Type B pancreatic cell (in vitro differentiated cells): ENCODE data around the gene TAS2R43. TPM values are rescaled to one million over a fixed set of nuclear protein-coding genes. Genes with fewer than 3 reads are reported as not detected.

Experiments
- DNase-seq: peaks from one replicate; pipeline ENCODE4 v3.0.0; 2021; ENCODE audit warnings: mixed read lengths; ENCODE audit not compliant: unreplicated experiment; ENCODE audit errors: extremely low spot score
- H3K27ac Mint-ChIP-seq: 2 replicates; pipeline ENCODE4 v1.8.0; 2021; ENCODE audit warnings: mild to moderate bottlenecking, mixed read lengths
- H3K27me3 Mint-ChIP-seq: 2 replicates; pipeline ENCODE4 v1.8.0; 2021; ENCODE audit warnings: mixed read lengths
- H3K36me3 Mint-ChIP-seq: 2 replicates; pipeline ENCODE4 v1.8.0; 2021; ENCODE audit warnings: mixed read lengths
- H3K4me1 Mint-ChIP-seq: one replicate; pipeline ENCODE4 v1.8.0; 2021; ENCODE audit warnings: mixed read lengths; ENCODE audit not compliant: unreplicated experiment
- H3K4me3 Mint-ChIP-seq: 2 replicates; pipeline ENCODE4 v1.8.0; 2021; ENCODE audit warnings: mild to moderate bottlenecking, mixed read lengths
- H3K9me3 Mint-ChIP-seq: 2 replicates; pipeline ENCODE4 v1.8.0; 2021; ENCODE audit warnings: mixed read lengths
- CTCF ChIP-seq: fragments of 200-600 bp; sonication (generic); conservative IDR thresholded peaks from 2 replicates; pipeline ENCODE4 v1.5.0; 2021; ENCODE audit warnings: antibody characterized with exemption, mild to moderate bottlenecking
- total RNA-seq: library from RNA; stranded (reverse); gene quantifications from 2 replicates; pipeline ENCODE4 v1.2.1, GENCODE V29; 2021; ENCODE audit warnings: low replicate concordance

The TAS2R43 gene
- total RNA-seq, 1 donor from 2014 or later = 1.0 TPM

- H3K36me3 Mint-ChIP-seq = peaks cover 16% of the 10 kb centered on the region
- no peak overlapping the region for H3K4me3 Mint-ChIP-seq
- H3K9me3 Mint-ChIP-seq = no peaks in the 10 kb centered on the region
- no peaks in the 10 kb centered on the region for H3K27me3 Mint-ChIP-seq
- H3K4me1 Mint-ChIP-seq = no peaks in the 10 kb centered on the region
- H3K27ac Mint-ChIP-seq = no peak overlapping the region
- TF ChIP-seq CTCF = no peak
- DNase-seq = no peak
Observed at GRCh38 chr12:11089246-11089645, 2.9 kb downstream of the TAS2R43 start.

- no peaks in the 10 kb centered on the region for H3K4me1 Mint-ChIP-seq
- TF ChIP-seq CTCF = no peak
- no peaks in the 10 kb centered on the region for H3K27me3 Mint-ChIP-seq
- H3K9me3 Mint-ChIP-seq = peaks cover 5% of the 10 kb centered on the region
- peaks cover 13% of the 10 kb centered on the region for H3K36me3 Mint-ChIP-seq
- no peak overlapping the region for H3K4me3 Mint-ChIP-seq
- no peak overlapping the region for H3K27ac Mint-ChIP-seq
- no peak for DNase-seq
Observed at GRCh38 chr12:11085419-11085818, 6.7 kb downstream of the TAS2R43 start.

GRCh38 chr12:11081987-11082386 is 10.1 kb downstream of the TAS2R43 start:
- peaks cover 17% of the 10 kb centered on the region for H3K36me3 Mint-ChIP-seq

GRCh38 chr12:11078246-11078645 is 13.9 kb downstream of the TAS2R43 start:
- Mint-ChIP-seq H3K27ac (no peak overlapping the region), H3K36me3 (peaks cover 21% of the 10 kb centered on the region), H3K4me3 (no peak overlapping the region), H3K4me1 (no peaks in the 10 kb centered on the region), H3K9me3 (peaks cover 8% of the 10 kb centered on the region), H3K27me3 (no peaks in the 10 kb centered on the region)
- no peak for DNase-seq
- no peak for TF ChIP-seq CTCF

More at GRCh38 chr12:11081987-11082386, 10.1 kb downstream of the TAS2R43 start:
- DNase-seq = no peak
- TF ChIP-seq CTCF = no peak
- H3K4me3 Mint-ChIP-seq = no peak overlapping the region
- peaks cover 8% of the 10 kb centered on the region for H3K9me3 Mint-ChIP-seq
- no peaks in the 10 kb centered on the region for H3K4me1 Mint-ChIP-seq
- H3K27ac Mint-ChIP-seq = no peak overlapping the region
- H3K27me3 Mint-ChIP-seq = no peaks in the 10 kb centered on the region

GRCh38 chr12:11075642-11076041 is 16.5 kb downstream of the TAS2R43 start:
- Mint-ChIP-seq H3K27ac (no peak overlapping the region), H3K4me3 (no peak overlapping the region), H3K9me3 (peaks cover 3% of the 10 kb centered on the region), H3K36me3 (peaks cover 27% of the 10 kb centered on the region), H3K4me1 (no peaks in the 10 kb centered on the region), H3K27me3 (no peaks in the 10 kb centered on the region)
- no peak for TF ChIP-seq CTCF
- no peak for DNase-seq

GRCh38 chr12:11071414-11071813 is 20.7 kb downstream of the TAS2R43 start:
- TF ChIP-seq CTCF = no peak
- no peaks in the 10 kb centered on the region for H3K4me1 Mint-ChIP-seq
- no peaks in the 10 kb centered on the region for H3K9me3 Mint-ChIP-seq
- H3K36me3 Mint-ChIP-seq = peaks cover 26% of the 10 kb centered on the region
- H3K27me3 Mint-ChIP-seq = no peaks in the 10 kb centered on the region
- H3K27ac Mint-ChIP-seq = no peak overlapping the region
- H3K4me3 Mint-ChIP-seq = no peak overlapping the region
- DNase-seq = no peak
